ENCODE data around the gene OR2AT4.

Gene OR2AT4

DNA sequence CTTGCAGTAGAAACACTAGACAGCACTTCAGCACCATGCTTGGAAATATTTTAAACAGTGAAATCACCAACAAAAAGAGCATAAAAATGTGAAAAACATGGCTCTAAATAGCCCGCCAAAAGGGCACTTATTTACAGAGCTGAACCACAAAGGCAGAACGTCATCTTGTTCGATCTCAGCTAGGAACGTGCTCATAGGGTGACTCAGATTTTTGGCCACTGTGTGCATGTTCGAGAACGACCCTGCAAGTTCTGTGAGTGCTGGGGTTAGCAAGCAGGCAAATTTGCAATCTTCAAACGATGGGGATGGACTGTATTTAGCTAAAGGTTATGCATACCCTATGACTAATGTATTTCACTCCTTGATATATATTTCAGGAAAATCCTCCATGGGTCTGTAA, 30.6 kb downstream of the OR2AT4 start:
- H3K4me2 ChIP-seq (ENCODE audit: low read depth, low read length): no peak overlapping the region
- H3K9ac ChIP-seq (ENCODE audit: low read length): no peak overlapping the region
- peaks cover 2% of the 10 kb centered on the region; the same call in 1 of the 2 replicates for H3F3A ChIP-seq (ENCODE audit: insufficient read depth, low read length)
- no peaks in the 10 kb centered on the region for H3K9me2 ChIP-seq (replicated peaks; ENCODE audit: insufficient read depth, low read length)
- no peak overlapping the region for H3K4me3 ChIP-seq (ENCODE audit: low read length)
- no peak overlapping the region for H2AFZ ChIP-seq (ENCODE audit: low read length)
- no peaks in the 10 kb centered on the region for H4K20me1 ChIP-seq (ENCODE audit: insufficient read depth, low read length)
- DNase-seq: no peak
- H3K27ac ChIP-seq (ENCODE audit: low read length): no peak overlapping the region
- H3K9me3 ChIP-seq (replicated peaks; ENCODE audit: insufficient read depth, low read length): no peaks in the 10 kb centered on the region
- no peaks in the 10 kb centered on the region for H3K27me3 ChIP-seq (replicated peaks; ENCODE audit: insufficient read depth, low read length)
- peaks cover 15% of the 10 kb centered on the region for H3K4me1 ChIP-seq (ENCODE audit: low read length)
- no peaks in the 10 kb centered on the region for H3K36me3 ChIP-seq (replicated peaks; ENCODE audit: insufficient read depth, low read length)
- no peak for TF ChIP-seq EZH2phosphoT487 (IDR thresholded peaks at IDR 0.05; ENCODE audit: low read length)
- TF ChIP-seq, protein P1, sequence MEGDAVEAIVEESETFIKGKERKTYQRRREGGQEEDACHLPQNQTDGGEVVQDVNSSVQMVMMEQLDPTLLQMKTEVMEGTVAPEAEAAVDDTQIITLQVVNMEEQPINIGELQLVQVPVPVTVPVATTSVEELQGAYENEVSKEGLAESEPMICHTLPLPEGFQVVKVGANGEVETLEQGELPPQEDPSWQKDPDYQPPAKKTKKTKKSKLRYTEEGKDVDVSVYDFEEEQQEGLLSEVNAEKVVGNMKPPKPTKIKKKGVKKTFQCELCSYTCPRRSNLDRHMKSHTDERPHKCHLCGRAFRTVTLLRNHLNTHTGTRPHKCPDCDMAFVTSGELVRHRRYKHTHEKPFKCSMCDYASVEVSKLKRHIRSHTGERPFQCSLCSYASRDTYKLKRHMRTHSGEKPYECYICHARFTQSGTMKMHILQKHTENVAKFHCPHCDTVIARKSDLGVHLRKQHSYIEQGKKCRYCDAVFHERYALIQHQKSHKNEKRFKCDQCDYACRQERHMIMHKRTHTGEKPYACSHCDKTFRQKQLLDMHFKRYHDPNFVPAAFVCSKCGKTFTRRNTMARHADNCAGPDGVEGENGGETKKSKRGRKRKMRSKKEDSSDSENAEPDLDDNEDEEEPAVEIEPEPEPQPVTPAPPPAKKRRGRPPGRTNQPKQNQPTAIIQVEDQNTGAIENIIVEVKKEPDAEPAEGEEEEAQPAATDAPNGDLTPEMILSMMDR (IDR thresholded peaks at IDR 0.05; ENCODE audit: low read length): no peak
- TF ChIP-seq EZH2 (optimal IDR thresholded peaks at IDR 0.05; ENCODE audit: low read depth, low read length): no peak
- H3K79me2 ChIP-seq (ENCODE audit: low read length): no peaks in the 10 kb centered on the region

DNA sequence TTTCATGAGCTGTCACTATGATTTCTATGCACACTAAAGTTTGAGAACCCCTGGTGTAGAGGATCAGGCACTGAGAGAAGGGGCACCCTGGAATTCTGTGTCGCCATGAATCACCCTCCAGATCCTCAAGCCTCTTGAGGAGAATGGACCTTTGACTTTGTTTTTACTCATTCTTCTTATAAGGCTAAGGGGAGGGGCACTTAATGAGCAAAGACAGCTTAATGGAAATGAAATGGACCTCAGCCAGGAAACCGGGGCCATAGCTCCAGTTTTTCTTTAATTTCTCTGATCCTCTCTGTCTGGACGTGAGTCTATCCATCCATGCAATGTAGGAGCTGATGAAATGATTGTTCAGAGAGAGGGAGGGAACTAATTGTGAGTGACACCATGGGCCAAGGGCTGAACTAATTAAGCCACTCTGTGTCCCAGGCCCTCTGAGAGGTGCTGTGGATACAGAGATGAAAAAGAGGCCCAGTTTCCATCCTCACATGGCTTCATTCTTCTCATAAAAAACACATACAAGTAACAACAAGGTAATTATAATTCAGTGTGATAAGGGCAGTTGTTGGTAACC, 32.8 kb downstream of the OR2AT4 start:
- Histone ChIP-seq H3K79me2 (ENCODE audit: low read length) (no peaks in the 10 kb centered on the region), H3K4me1 (ENCODE audit: low read length) (no peaks in the 10 kb centered on the region), H3K4me2 (ENCODE audit: low read depth, low read length) (no peak overlapping the region), H3K9ac (ENCODE audit: low read length) (no peak overlapping the region), H3K27me3 (replicated peaks; ENCODE audit: insufficient read depth, low read length) (no peaks in the 10 kb centered on the region), H2AFZ (ENCODE audit: low read length) (no peak overlapping the region), H3K36me3 (replicated peaks; ENCODE audit: insufficient read depth, low read length) (no peaks in the 10 kb centered on the region), H3K27ac (ENCODE audit: low read length) (no peak overlapping the region), H3K4me3 (ENCODE audit: low read length) (no peak overlapping the region), H3K9me3 (replicated peaks; ENCODE audit: insufficient read depth, low read length) (no peaks in the 10 kb centered on the region), H3F3A (ENCODE audit: insufficient read depth, low read length) (no peaks in the 10 kb centered on the region; the same call in 1 of the 2 replicates), H4K20me1 (ENCODE audit: insufficient read depth, low read length) (no peaks in the 10 kb centered on the region), H3K9me2 (replicated peaks; ENCODE audit: insufficient read depth, low read length) (no peaks in the 10 kb centered on the region)
- TF ChIP-seq EZH2phosphoT487 (IDR thresholded peaks at IDR 0.05; ENCODE audit: low read length) (no peak), EZH2 (optimal IDR thresholded peaks at IDR 0.05; ENCODE audit: low read depth, low read length) (no peak)
- TF ChIP-seq, protein P1 (IDR thresholded peaks at IDR 0.05; ENCODE audit: low read length): no peak
- DNase-seq: no peak

DNA sequence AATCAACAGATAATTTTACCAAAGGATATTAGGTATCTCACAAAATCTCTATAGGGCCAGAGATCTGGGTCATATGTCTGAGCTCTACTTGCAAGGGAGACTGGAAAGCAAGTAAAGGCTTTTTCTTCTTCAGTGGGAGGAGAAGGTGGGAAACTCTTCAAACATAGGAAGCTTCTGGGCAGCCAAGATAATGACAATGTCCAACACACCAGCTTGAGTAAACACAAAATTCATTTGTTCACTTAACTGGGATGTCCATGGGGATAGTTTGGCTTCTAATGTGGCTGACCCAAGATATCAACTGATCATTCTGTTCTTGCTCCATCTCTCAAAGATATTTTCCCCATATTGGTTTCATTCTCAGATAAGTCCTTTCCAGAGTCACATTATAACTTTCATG, 37.4 kb downstream of the OR2AT4 start:
- Histone ChIP-seq H2AFZ (ENCODE audit: low read length) (no peak overlapping the region), H4K20me1 (ENCODE audit: insufficient read depth, low read length) (no peaks in the 10 kb centered on the region), H3K79me2 (ENCODE audit: low read length) (no peaks in the 10 kb centered on the region), H3K36me3 (replicated peaks; ENCODE audit: insufficient read depth, low read length) (no peaks in the 10 kb centered on the region), H3K4me3 (ENCODE audit: low read length) (no peak overlapping the region), H3K9me3 (replicated peaks; ENCODE audit: insufficient read depth, low read length) (no peaks in the 10 kb centered on the region), H3K27me3 (replicated peaks; ENCODE audit: insufficient read depth, low read length) (no peaks in the 10 kb centered on the region), H3K4me2 (ENCODE audit: low read depth, low read length) (no peak overlapping the region), H3K27ac (ENCODE audit: low read length) (no peak overlapping the region), H3F3A (ENCODE audit: insufficient read depth, low read length) (no peaks in the 10 kb centered on the region), H3K4me1 (ENCODE audit: low read length) (no peaks in the 10 kb centered on the region), H3K9me2 (replicated peaks; ENCODE audit: insufficient read depth, low read length) (no peaks in the 10 kb centered on the region), H3K9ac (ENCODE audit: low read length) (no peak overlapping the region)
- no peak for DNase-seq
- no peak for TF ChIP-seq EZH2phosphoT487 (IDR thresholded peaks at IDR 0.05; ENCODE audit: low read length)

DNA sequence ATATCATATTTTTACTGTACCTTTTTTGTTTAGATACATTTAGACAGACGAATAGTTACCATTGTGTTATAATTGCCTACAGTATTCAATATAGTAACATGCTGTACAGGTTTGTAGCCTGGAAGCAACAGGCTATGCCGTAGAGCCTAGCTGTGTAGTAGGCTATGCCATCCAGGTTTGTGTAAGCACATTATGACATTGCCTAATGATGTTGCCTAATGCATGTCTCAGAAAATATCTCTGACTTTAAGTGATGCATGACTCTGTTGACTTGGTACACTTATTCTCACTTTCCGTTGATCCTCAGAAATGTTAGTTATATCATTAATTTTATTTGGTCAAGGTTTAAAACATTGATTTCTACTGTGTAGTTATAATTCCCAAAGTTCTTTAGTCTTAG, 39.9 kb downstream of the OR2AT4 start:
- H4K20me1 ChIP-seq (ENCODE audit: insufficient read depth, low read length): no peaks in the 10 kb centered on the region
- no peaks in the 10 kb centered on the region for H3K27me3 ChIP-seq (replicated peaks; ENCODE audit: insufficient read depth, low read length)
- no peak overlapping the region for H3K4me3 ChIP-seq (ENCODE audit: low read length)
- DNase-seq: no peak
- no peaks in the 10 kb centered on the region for H3K36me3 ChIP-seq (replicated peaks; ENCODE audit: insufficient read depth, low read length)
- no peak overlapping the region for H3K4me2 ChIP-seq (ENCODE audit: low read depth, low read length)
- H3F3A ChIP-seq (ENCODE audit: insufficient read depth, low read length): no peaks in the 10 kb centered on the region
- H3K9ac ChIP-seq (ENCODE audit: low read length): no peak overlapping the region
- H3K9me2 ChIP-seq (replicated peaks; ENCODE audit: insufficient read depth, low read length): no peaks in the 10 kb centered on the region
- H3K4me1 ChIP-seq (ENCODE audit: low read length): no peaks in the 10 kb centered on the region
- no peak overlapping the region for H2AFZ ChIP-seq (ENCODE audit: low read length)
- no peaks in the 10 kb centered on the region for H3K79me2 ChIP-seq (ENCODE audit: low read length)
- H3K9me3 ChIP-seq (replicated peaks; ENCODE audit: insufficient read depth, low read length): no peaks in the 10 kb centered on the region
- H3K27ac ChIP-seq (ENCODE audit: low read length): no peak overlapping the region
- TF ChIP-seq EZH2phosphoT487 (IDR thresholded peaks at IDR 0.05; ENCODE audit: low read length): no peak
- TF ChIP-seq, protein P1 (IDR thresholded peaks at IDR 0.05; ENCODE audit: low read length): no peak
- TF ChIP-seq EZH2 (optimal IDR thresholded peaks at IDR 0.05; ENCODE audit: low read depth, low read length): no peak

Measured in MM.1S (cell line).